HG02852 (cell line): Measurements from ENCODE around the gene BARX2.

Source experiments
- ATAC-seq: cut with Tn5 transposase; IDR thresholded peaks from one replicate; pipeline ENCODE4 v1.9.1; 2021; ENCODE audit warnings: mild to moderate bottlenecking, moderate library complexity; ENCODE audit not compliant: unreplicated experiment

BARX2 gene

DNA sequence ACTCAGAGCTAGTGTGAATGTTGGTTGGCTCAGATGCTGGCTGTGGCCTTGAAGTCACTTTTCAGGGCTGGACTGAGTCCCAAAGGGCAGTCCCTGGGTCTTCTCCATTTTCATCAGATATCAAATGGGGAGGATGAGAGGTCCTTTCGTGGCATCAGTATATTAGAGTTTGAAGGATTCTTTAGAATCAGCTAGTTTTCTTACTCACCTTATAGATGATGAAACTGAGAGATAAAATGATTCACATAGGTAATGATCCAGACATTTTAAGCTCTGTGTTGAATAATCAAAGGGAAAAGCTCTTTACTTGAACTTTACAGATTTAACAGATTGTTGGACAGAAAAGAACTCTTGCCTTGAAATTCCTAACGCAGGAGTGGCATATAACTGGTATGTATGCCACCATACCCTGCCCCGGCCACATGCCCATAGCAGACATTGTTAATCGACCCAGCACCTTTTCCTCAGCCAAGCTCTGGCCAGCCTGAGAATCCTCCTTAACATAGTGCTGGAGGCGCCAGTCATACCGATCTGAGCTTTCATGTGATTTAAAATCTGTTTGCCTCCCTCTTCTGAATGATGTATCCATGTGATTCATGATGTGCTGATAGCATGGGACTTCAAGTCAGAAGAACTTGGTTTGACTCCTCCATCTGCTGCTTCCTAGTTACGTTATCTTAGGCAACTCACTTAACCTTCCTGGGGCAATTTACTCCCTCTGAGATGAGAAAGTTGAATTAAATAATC, 60.0 kb downstream of the BARX2 start:
- ATAC-seq, result no peak

DNA sequence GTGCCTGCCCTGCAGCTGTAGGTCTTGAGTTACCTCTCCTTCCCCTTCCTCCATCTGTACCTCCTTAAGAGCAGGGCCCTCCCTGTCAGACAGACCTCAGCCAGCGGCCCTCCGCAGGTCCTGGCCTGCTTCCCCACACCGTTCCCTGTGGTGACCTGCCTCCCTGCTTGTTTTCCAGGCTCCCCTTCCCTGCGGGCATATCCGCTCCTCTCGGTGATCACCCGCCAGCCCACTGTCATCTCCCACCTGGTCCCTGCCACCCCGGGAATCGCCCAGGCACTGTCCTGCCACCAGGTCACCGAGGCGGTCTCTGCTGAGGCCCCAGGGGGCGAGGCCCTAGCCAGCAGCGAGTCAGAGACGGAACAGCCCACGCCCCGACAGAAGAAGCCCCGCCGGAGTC, 60.9 kb downstream of the BARX2 start:
- no peak for ATAC-seq

GRCh38 chr11:129440028-129440713, 64.5 kb downstream of the BARX2 start:
- ATAC-seq, result no peak

DNA sequence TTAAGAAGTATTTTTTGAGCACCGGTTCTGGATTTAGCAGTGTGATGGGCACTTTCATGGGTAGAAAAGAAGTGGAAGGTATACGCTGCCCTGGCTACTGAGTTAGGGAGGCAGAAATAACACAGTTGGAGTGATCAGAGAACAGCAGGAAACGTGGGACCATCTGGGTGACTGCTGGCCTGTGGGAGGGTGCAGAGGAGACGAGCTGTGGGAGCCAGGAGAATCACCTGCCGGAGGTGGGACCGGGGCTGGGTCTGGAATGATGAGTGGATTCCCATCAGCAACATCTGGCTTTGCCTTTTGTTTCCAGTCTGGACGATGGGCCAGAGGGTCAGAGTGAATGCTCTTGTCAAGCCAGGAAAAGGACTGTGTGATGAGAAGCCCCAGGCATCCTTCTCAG, 66.5 kb downstream of the BARX2 start:
- no peak for ATAC-seq

- ATAC-seq, result no peak
Measured at GRCh38 chr11:129443276-129443675, 67.6 kb downstream of the BARX2 start.

DNA sequence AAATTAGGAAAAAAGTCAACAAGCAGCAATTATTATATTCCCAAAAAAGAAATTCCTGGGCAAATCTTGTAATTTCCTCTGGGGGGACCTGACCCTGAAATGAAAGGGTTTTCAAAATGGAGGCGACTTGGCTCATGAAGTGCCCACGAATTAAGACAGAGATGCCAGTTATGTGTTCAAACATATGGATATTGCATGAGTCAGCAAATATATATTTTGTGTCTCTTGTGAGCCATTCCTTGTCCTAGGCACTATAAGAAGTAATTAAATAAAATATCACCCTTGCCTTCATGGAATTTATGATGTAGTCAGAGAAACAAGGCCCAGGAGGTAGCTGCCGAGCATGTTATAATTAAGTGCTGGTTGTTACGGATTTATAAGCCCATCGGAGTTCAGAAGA, 68.6 kb downstream of the BARX2 start:
- ATAC-seq, result no peak

GRCh38 chr11:129445226-129445625, 69.6 kb downstream of the BARX2 start:
- ATAC-seq, result no peak

DNA sequence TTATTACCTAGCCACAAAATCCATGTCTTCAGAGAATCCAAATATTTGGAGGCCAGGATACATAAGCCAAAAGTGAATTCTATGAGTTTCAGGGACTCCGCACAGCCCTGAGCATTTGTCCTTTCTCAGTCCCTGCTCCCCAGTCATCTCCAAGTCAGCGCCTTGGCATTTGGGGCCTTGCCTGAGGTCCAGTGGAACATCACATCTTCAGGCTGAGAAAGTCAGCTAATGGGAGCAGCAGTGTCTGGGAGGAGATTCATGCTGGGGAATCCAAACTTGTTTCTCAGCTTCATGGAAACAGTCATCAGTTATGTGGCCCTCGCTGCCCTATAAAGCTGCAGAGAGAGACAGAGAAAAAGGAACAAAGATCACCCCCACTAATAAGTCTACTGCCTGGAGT, 70.9 kb downstream of the BARX2 start:
- no peak for ATAC-seq

- no peak for ATAC-seq
Measured at GRCh38 chr11:129447654-129448239, 72.1 kb downstream of the BARX2 start.

- no peak for ATAC-seq
Measured at GRCh38 chr11:129451524-129451923, 75.9 kb downstream of the BARX2 start.

- no peak for ATAC-seq
Measured at GRCh38 chr11:129453293-129453721, 77.7 kb downstream of the BARX2 start.

GRCh38 chr11:129455101-129455500, 79.5 kb downstream of the BARX2 start:
- no peak for ATAC-seq

DNA sequence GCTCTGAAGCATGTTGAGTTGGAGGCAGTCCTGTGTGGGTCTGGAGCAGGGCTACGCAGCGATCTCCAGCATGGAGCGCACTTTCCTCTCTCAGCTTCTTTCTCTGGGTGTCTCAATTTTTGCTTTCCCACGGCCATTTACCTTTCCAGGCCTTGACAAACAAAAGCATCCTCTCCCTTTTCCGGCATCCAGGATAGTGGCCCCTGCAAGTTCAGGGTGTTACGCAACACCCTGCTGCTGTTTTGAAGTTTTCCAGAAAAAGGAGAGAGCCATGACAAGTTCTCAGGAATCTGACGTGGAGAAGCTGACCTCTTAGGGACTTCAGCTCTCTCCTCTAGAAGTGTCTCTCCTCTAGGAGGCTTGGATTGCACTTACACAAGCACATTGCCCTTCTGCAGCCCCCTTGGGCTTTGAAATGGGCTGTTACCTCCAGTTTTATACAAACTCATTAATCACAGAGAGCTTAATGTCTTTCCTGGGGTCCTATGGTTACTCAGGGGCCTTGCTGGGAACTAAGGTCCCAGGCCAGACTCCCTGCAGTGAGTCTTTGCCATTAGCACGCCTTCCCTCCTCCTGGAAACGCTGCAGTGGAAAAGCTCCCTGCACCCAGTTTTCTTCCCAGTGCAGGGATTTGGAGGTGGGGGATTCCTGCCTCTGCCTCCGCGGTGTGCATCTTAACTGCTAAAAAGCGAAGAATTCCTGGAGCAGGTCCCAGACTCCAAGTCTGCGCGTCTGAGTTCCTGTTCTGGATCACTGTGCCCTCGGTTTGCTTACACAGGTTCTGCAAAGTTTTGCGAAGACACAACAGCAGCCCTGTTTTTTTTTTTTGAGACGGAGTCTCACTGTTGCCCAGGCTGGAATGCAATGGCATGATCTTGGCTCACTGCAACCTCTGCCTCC, 80.4 kb downstream of the BARX2 start:
- ATAC-seq, result no peak

GRCh38 chr11:129457321-129457720, 81.7 kb downstream of the BARX2 start:
- ATAC-seq, result no peak

- ATAC-seq, result no peak
Measured at GRCh38 chr11:129458278-129458677, 82.6 kb downstream of the BARX2 start.

- ATAC-seq, result no peak
Measured at GRCh38 chr11:129458756-129459535, 83.3 kb downstream of the BARX2 start.

DNA sequence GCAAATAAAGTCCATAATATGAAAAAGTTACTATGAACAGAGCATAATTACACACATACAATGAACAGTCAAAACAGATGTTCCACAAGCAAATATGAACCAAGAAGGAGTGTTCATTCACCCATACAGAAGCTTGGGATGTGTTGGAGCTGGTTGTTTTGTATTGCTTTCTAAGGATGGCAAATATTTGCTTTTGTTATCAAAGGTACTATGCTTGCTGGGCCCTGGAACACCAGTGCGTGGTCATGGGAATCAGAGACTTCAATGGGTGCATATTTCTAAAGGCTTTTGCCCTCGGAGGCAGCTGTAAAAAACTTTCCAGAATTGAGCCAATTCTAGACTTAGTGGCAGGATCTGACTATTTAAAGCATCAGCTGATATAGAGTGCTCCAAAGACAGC, 85.1 kb downstream of the BARX2 start:
- no peak for ATAC-seq

DNA sequence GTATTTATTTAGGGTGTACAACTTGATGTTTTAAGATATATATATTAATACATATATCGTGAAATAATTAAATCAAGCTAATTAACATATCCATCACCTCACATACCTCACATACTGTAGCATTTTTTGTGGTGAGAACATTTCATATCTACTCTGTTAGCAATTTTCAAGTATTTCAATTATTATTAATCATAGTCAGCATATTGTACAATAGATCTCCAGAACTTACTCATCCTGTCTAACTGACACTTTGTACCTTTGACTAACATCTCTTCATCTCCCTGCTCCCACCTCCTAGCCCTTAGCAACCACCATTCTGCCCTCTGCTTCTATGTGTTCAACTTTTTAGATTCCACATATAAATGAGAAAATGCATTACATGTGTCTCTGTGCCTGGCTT, 108.4 kb downstream of the BARX2 start:
- ATAC-seq, result no peak

- no peak for ATAC-seq
Measured at GRCh38 chr11:129489249-129489648, 113.6 kb downstream of the BARX2 start.

DNA sequence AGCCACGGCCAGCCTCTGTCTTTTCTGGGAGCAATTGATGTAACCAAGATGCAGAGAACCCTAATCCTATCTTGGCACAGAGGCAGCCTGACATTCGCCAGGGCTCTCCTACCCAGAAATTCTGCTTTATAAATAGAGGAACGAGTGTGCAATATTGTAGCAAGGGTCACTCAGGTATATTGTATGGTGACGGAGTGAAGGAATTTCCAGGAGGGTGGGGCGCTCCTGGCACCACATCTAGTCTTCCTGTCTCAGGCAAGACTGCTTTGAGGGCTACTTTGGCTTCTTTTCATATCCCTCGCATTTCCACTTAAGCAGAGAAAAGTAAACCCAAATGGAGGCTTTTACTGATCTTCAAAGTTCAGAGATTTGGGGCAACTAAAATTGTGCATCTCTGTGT, 114.4 kb downstream of the BARX2 start:
- no peak for ATAC-seq
